ENCODE data around the gene TRAFD1. TPM values are rescaled to one million over a fixed set of nuclear protein-coding genes. Genes with fewer than 3 reads are reported as not detected.

Gene TRAFD1
- total RNA-seq, 2 donors from 2014 or later: 18.0 to 18.9 TPM

DNA sequence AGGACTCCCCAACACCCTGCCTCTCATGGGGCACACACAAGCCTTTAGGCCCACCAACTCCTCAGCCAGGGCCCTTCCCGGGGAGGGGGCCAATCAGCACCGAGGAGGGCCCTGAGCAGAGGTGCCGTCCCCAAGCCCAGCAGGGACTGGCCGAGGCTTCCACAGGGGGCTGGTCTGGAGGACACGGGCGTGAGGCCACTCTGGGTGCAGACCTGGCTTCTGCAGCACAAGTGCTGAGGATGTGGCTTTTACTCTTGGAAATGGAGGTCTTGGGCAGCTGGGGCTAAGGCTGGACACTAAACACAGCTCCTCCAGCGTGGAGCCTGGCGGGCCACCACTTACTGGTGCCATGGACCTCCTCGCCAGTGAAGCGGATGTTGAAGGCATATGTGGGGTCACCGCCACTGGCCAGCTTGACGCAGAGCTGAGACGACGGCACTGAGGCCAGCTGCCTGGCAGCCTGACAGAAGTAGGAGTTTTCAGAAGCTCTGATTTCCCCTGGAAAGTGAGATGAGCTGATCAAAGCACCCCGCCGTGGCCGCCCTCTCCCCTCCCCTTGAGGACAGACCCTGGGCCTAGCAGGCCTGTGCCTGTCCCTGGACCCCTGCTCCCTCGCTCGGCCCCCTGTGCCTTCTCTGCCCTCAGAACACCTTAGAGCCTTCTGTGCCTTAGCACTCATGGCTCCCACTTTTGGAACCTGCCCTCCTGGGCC is 44.0 kb downstream of the TRAFD1 start:
- intact Hi-C loops (cut with DNase I): no loop called here
- DNase-seq (no peak), ATAC-seq (no peak)

DNA sequence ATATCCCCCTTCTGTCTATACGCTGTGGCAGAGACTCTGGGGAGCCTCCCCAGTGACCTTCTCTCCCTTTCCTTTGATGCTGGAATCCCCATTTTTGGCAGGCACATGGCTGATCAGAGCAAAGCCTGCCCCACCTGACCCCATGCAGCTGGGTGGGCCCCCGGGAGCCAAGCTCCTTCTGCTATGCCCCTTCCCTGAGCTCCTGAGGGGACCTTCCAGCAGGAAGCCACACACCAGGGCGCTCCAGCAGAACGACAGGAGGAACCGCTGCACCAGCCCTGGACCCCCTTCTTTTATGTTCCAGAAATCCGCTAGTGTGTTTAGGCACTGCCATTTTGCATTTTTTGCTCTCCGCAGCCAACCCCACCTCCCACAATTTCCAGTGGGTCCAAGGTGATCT is 44.6 kb downstream of the TRAFD1 start:
- no peak for ATAC-seq
- no peak for DNase-seq
- intact Hi-C loops (cut with DNase I): no loop called here

DNA sequence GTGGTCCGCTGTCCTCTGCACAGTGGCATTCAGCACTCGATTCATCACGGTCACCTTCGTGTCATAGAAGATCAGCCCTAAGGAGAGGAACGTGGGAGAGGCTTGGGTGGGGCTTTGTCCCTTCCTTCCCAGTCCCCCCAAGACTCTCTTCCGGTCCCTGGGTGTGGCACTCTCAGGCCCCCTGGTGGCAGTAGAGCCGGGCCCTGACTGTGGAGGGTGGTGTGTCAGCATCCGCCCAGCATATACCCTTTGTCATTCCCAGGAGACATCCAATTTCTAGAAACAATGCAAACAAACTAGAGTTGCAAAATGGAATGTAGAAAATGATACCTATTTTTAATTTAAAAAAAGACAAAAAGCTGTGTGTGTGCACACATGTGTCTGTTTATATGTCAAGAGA is 45.0 kb downstream of the TRAFD1 start:
- ATAC-seq (no peak), DNase-seq (peak; percentile 45)
- intact Hi-C loops (cut with DNase I): no loop called here

DNA sequence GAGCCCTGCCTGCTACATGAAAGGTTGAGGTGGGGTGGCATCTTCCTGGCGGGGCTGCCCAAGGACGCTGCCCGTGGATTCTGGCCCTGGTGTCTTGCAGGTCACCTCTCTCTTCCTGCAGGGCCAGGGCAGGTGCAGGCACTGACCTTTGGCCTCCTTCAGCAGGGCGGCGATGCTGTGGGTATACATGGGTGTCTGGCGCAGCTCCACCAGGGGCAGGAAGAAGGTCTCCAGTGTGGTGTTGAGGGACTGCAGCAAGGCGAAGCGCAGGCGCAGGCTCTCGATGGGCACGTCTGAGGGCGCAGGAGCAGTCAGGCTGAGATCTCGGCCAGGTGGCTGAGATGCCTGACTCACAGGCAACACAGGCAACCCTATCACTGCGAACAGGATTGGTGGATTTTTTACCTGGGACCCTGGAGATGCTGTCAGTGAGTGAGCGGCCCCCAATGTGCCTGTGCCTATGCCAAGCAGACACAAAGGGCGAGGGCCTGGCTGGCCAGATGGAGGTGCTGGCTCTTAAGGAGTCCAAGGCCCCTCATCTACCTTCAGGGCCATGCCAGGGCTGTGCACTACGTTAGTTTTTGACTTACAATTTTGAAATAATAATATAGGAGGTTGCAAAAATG is 45.7 kb downstream of the TRAFD1 start:
- DNase-seq: no peak
- intact Hi-C loops (cut with DNase I): no loop called here

DNA sequence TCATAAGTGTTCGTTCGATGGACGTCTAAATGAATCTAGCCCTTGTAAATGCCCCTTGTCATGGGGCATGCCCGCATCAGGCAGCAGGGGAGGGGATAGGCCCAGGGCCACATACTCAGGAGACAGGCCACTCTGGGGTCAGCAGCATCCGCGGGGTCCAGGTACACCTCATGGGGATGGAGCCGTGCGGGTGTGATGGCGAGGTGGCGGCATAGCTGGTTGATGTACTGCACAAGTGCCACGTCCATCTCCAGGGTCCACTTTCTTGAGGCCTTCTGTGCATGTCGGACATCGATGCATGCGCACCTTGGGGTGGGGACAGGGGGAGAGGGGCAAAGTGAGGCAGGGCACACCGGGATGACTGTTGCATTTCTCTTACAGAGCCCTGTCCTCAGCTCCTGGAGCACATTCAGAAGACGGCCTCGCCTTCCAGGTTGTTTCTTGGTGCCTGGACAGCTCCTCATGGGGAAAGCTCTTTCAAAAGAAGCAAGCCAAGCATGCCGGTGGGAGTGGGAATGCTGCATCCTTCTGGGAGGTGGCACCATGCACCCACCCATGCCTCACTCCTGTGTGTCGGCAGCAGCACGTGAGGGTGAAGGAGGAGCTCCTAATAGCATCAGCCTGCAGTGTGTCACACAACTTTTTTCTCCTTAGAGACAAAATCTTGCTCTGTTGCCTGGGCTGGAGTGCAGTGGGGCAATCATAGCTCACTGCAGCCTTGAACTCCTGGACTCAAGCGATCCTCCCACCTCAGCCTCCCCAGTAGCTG is 47.4 kb downstream of the TRAFD1 start:
- DNase-seq (no peak), ATAC-seq (no peak)
- intact Hi-C loops (cut with DNase I): no loop called here

More for the DNA sequence above, 45.7 kb downstream of the TRAFD1 start:
- ATAC-seq: no peak

DNA sequence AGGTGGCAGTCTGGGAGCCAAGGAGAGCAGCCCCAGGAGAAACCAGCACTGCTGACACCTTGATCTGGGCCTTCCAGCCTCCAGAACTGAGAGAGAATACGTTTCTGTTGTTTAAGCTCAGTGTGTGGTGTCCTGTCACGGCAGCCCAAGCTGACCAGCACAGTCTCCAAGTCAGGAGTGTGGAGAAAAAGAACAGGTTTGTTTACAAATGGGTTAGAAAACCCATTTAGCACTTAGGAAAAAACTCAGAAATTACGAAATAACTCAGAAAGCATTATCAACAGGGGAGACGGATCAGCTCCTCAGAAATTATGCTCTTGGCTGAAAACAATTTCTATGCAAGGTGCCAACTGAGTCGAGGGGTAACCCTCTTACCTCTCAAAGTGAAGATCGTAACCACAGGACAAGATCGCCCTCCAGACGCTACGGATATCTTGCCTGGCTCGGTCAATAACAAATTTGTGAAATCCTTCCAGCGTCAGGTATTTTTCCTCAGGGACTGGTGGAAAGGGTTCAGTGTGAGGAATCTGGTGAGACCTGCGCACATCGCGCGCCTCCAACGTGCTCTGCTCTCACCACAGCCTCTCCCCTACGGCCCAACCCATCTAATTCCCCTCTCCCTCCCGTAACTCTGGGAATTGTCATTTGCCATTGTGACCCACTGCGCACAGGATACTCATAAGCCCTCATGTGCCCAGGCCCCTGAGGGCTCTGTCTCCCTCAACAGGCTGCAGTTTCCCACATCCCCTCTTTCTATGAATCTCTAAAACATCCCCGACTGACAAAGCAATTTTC is 50.2 kb downstream of the TRAFD1 start:
- intact Hi-C loops (cut with DNase I): no loop called here
- ATAC-seq (no peak), DNase-seq (no peak)

DNA sequence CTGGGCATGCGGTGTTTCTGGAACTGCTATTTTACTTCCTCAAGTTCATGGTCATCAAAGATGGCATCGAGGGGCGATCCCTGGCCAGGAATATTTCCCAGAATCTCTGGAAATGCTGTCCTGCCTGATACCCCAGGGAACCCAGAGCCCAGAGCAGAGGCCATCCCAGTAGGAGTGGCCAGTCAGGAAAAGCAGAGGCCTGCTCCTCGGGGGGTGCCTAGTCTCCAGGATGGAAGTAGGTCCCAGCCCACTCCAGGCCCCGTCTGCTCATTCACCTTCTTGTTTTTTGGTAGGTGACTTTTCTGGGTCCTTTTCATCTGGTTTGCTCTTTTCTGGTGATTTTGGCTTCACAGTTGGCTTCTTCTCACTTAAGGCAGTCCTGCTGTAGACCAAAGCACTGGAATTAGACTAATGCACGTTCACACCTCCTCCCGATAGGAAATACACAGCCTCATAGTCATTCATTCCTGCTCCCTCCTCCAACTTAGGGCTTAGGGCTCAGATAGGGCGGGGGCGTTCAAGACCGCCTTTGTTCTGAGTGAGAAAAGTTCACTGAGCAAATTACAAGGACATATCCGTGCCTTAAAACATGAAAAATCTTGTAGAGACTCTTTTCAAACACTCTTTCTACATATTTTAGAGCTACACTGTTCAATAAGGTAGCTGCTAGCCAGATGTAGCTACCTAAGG is 51.1 kb downstream of the TRAFD1 start:
- ATAC-seq (no peak), DNase-seq (no peak)
- intact Hi-C loops (cut with DNase I): no loop called here

DNA sequence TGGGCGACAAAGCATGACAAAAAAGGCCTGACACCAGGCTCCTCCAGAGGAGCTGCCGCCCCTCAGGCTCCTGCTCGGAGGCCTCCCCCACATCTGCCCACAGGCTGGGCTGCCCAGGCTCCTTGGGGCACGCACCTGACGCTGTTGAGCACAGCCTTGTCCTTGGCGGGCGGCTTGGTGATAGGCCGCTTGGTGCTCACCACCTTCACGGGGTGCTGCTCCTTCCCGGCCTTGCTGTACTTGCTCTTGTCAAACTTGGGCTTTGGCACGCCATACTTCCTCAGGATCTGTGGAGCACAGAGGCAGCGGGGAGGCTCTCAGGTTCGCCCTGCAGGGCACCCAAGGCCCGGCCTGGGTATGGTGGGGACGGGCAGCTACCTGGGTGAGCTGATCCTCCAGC is 53.4 kb downstream of the TRAFD1 start:
- no peak for DNase-seq
- no peak for ATAC-seq
- intact Hi-C loops (cut with DNase I): no loop called here

DNA sequence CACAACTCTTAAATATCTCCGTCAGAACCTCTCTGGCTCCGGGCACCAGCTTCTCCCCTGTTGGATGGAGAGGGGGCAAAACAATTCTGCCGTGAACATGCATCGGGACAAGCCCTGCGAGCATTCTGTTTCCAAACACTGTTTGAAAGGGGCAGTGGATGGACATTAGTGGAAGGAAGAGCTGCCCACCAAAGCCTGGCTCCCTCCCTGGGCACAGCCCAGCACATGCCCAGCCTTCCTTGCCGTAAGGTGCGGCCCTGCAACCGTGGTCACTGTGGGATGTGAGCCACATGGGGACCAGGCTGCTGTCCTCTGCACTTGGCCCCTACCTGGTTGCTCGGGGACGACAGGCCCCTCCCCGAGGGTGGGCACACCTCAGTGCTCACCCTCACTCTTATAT is 54.0 kb downstream of the TRAFD1 start:
- intact Hi-C loops (cut with DNase I): no loop called here
- DNase-seq: no peak
- ATAC-seq: no peak

DNA sequence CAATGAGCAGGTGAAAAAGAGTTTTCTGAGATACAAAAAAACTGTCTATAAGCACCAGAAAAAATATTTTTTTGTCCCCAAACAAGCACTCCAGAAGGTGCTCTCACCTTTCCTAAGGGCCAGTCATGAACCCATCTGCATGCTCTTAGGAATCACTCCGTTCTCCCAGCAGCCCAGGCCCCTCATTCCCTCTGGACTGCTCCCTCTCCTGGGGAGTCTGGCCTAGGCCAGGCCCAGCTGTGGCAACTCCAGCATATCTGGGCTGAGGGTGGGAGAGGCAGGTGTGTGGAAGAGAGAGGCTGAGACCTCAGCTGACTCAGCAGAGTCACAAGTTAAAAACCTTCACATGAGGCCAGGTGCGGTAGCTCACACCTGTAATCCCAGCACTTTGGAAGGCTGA is 54.6 kb downstream of the TRAFD1 start:
- ATAC-seq (no peak), DNase-seq (no peak)
- intact Hi-C loops (cut with DNase I): no loop called here

DNA sequence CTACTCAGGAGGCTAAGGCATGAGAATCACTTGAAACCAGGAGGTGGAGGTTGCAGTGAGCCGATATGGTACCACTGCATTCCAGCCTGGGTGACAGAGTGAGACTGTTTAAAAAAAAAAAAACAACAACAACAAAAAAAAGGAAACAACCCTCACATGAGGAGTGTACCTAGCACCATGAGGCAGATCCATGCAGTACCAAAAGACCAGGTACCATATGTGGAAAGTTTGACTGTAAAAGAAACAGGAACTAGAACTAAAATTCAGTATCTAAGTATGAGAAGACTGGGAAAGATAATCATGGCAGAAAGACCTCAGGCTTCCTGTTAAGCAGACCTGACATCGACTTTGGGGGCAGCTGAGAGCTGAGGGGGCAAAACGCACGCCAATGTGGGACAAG is 55.1 kb downstream of the TRAFD1 start:
- DNase-seq (no peak), ATAC-seq (no peak)
- intact Hi-C loops (cut with DNase I): no loop called here

DNA sequence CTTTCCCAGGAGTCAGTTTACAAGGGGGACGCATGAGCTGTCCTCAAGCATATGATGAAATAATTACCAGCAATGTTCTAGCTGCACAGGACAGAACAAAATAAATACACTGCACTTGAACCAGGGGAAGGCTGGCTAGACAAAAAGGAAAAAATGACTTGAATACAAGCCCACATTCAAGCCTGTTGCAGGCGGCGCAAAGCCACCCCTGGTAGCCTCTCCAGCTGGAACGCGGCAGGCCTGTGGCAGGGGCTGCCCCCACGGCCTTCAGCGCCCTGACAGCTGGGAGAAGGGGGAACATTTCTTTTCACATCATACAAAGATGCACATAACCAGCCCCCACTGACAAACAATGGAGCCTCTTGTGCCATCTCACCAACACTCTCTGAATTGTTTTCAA is 57.1 kb downstream of the TRAFD1 start:
- intact Hi-C loops (cut with DNase I): no loop called here
- ATAC-seq (peak; percentile 27 to 50), DNase-seq (no peak)

DNA sequence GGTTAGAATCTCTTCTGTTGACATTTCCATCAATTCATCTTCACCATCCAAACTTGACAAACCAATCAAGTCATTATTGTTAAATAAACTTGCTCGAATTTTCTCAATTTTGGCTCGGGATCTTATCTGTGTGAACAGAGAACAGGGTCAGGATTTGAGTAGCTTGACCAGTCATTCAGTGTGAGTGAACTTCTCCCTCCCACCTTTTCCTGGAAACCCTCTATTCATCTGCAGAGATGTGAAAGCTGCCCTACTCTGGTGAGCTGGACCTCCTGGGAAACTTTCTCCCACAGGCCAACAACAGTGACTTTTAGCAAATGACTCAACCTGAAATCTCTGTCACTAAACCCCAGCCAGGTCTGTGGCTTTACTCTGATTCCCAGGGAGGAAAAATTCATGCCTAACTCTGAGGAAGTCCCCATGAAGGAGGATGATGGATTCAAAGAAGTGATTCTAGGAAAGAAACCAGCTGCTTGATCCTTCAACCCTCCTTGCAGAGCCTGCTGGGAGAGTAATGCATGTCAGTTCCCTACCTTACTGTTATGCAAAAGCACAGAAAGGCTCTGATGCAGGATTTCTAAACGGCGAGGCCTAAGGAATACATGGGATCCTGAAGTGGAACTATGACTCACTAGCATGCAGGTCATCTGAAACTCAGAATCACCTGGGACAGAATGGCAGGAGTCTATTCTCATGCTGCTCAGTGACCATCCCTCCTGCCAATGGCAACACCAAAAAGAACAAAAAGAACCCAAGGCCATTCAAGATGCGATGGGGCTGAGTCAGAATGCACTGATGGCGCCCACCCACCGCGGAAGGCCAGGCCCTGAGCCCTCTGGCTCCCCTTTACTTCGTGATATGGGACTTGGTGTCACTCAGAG is 58.0 kb downstream of the TRAFD1 start:
- intact Hi-C loops (cut with DNase I): no loop called here
- ATAC-seq: peak in 1 of 2 donors; percentile 56
- DNase-seq: no peak

DNA sequence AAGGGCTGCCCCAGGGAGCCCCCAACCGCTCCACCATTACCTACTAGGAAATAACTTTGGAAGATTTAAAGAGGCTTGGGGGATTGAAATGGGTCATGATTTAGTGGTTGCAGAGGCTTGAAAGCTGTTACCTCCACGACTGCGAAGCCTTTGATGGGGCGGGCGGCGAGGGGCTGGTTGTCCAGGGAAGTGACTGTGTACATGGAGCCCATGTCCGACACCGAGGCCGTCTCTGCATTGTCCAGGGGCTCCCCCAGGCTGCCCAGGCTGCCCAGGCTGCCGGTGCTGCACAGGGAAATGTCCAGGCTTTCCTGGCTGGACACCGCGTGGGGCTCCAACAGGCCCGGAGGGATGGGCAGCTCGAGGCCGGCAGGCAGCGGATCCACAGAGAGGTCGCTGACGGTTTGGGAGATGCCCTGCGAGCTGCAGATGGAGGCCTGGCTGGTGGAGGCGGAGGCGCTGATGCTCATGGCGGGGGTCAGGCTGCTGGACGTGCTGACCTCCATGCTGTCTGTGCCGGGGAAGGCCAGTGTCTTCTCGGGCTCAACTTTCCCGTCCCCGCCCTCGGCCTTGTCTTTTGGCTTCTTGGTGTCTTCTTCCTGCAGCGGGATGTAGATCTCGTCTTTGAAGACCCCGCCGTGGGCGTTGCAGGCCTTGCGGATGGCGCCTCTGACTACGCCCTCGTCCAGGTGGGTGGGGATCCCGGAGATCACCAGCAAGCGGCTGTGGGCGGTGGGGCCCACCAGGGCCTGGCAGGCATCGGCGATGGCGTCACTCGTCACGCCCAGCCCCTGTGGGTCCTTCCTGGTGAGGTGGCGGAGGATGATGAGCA is 58.9 kb downstream of the TRAFD1 start:
- ATAC-seq: no peak
- intact Hi-C loops (cut with DNase I): no loop called here
- no peak for DNase-seq

DNA sequence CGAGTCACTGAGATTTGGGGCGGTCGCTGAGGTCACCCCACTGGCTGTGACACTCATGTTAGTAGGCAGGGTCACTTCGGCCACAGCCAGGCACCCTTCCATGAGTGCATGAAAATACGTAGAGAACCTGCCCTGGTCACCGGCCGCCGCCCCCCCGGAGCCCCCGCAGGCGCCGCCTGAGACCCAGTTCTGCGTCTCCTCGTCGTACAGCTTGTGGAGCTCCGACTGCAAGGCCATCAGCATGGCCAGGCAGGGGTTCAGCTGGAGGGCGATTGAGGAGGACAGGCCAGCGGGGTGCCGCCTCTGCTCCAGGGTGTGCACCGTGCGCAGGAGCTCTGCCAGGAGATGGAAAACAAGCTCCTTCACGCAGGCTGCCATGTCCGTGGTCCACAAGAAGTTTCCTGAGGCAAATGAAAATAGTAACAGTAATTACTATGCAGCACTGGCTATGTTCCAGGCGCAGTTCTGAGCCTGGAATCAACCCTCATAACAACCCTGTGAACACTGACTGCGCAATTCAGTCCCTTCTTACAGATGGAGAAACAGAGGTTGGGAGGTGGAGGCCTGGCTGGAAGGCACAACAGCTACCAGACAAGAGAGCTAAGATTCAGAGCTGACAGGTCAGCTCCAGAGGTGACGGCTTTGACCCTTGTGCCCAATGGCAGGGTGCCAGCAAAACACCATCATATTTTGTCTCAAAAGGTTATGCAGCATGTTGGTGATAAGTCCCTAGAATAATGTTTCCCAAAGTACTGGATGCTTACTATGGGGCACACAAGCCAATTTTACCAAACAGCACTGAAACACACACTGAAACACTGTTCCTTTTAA is 59.9 kb downstream of the TRAFD1 start:
- intact Hi-C loops (cut with DNase I): no loop called here
- ATAC-seq (no peak), DNase-seq (no peak)

DNA sequence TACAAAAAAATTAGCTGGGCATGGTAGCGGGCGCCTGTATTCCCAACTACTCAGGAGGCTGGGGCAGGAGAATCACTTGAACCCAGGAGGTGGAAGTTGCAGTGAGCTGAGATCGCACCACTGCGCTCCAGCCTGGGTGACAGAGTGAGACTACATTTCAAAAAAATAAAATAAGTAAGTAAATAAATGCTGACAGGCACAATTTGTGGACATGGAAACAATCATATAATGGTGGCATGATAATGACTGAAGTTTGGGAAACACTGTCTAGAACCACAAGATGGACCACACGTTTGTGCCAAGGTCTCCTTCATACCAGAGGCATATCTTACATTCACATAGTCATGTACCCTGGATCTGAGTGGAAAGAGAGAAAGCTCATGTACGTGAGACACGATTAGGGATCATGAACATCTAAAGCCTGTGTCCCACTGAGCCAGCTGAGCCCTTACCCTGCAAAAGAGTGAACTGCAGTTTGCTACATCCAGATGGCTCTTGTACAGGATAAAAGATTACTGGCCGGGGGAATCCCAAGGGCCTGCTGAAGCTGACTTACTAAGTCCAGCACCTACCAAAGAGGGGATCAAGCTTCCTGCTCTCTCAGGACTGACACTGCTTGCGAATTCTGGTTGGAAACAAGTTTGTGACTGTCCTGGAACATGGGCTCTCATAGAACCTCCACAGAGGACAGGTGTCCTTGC is 62.9 kb downstream of the TRAFD1 start:
- ATAC-seq (no peak), DNase-seq (no peak)
- intact Hi-C loops (cut with DNase I): no loop called here
